Endothelial cell of umbilical vein (primary cell): ENCODE data around the gene PROZ. TPM values are rescaled to one million over a fixed set of nuclear protein-coding genes. Genes with fewer than 3 reads are reported as not detected.

Source experiments
- BruUV-seq: library from RNA; stranded (reverse); fragments of 400-500 nt; replicated peaks from 2 replicates; lab custom pipeline; 2021; lab: Mats Ljungman, UMichigan
- CTCF ChIA-PET: fragments of 300-600, 350-600 bp; sonication (Branson Sonifier 250); formaldehyde crosslinking; loops from one replicate; lab custom pipeline; 2021; ENCODE audit warnings: antibody characterized with exemption, inconsistent platforms; lab: Charles Lee
- POLR2A ChIA-PET: fragments of 300-600, 350-600 bp; sonication (Branson Sonifier 250); formaldehyde crosslinking; loops from one replicate; lab custom pipeline; 2021; ENCODE audit warnings: antibody characterized with exemption, inconsistent platforms; lab: Charles Lee
- DNase-seq: peaks from one replicate; pipeline ENCODE4 v3.0.0-alpha.2; 2011; ENCODE audit warnings: low read depth, low spot score
- FAIRE-seq: peaks from 2 replicates; lab custom pipeline; 2011; peaks lifted over from hg19 to GRCh38; lab: Jason Lieb, UNC
- H2AFZ ChIP-seq: 2 replicates; pipeline ENCODE4 v1.6.0; 2012; ENCODE audit warnings: low read depth, low read length, control low read depth, inconsistent platforms
- H3K27ac ChIP-seq: 2 replicates; pipeline ENCODE4 v1.5.1; 2011; ENCODE audit warnings: low read depth, mild to moderate bottlenecking, control low read depth, low read length, moderate library complexity; ENCODE audit not compliant: insufficient read depth
- H3K27me3 ChIP-seq, 2 experiments: 2 replicates each; pipeline versions ENCODE4 v1.6.0 to v1.6.1; 2011; ENCODE audit warnings: low read length in 2 of 2, mixed read lengths in 1 of 2; ENCODE audit not compliant: control insufficient read depth in 2 of 2, insufficient read depth in 2 of 2
- H3K36me3 ChIP-seq, 2 experiments: 2 replicates in 1 of 2; 3 replicates in 1 of 2; pipeline ENCODE4 v1.5.1; 2011; ENCODE audit warnings: low read length in 2 of 2, mild to moderate bottlenecking in 1 of 2, moderate library complexity in 1 of 2; ENCODE audit not compliant: control insufficient read depth in 2 of 2, insufficient read depth in 2 of 2; ENCODE audit errors: extremely low read depth in 1 of 2
- H3K4me1 ChIP-seq: 3 replicates; pipeline ENCODE4 v1.5.1; 2011; ENCODE audit warnings: mild to moderate bottlenecking, low read length; ENCODE audit not compliant: control insufficient read depth, insufficient read depth; ENCODE audit errors: extremely low read depth
- H3K4me2 ChIP-seq: 2 replicates; pipeline ENCODE4 v1.6.1; 2011; ENCODE audit warnings: low read length, control low read depth, mixed read lengths; ENCODE audit not compliant: insufficient read depth
- H3K4me3 ChIP-seq, 3 experiments: fragments of 200-600 bp in 1 of 3; sonication (generic), shearing (Covaris generic) in 1 of 3; replicated peaks in 1 of 3; 2 replicates each; pipeline ENCODE4 v1.5.1; 2011 to 2016; ENCODE audit warnings: control low read depth in 3 of 3, low read length in 3 of 3, mild to moderate bottlenecking in 2 of 3, inconsistent platforms in 1 of 3, low read depth in 1 of 3, moderate library complexity in 1 of 3; ENCODE audit not compliant: insufficient read depth in 1 of 3
- H3K79me2 ChIP-seq: 2 replicates; pipeline ENCODE4 v1.6.0; 2012; ENCODE audit warnings: low read length, inconsistent platforms; ENCODE audit not compliant: control insufficient read depth, insufficient read depth
- H3K9ac ChIP-seq: replicated peaks from 2 replicates; pipeline ENCODE3; 2011; ENCODE audit warnings: low read length, control low read depth; ENCODE audit not compliant: insufficient read depth; ENCODE audit errors: extremely low read depth
- H3K9me1 ChIP-seq: replicated peaks from 3 replicates; pipeline ENCODE4 v1.6.0; 2011; ENCODE audit warnings: mild to moderate bottlenecking, low read length; ENCODE audit not compliant: control insufficient read depth, insufficient read depth; ENCODE audit errors: extremely low read depth
- H3K9me3 ChIP-seq: replicated peaks from 2 replicates; pipeline ENCODE4 v1.5.1; 2012; ENCODE audit warnings: low read length, inconsistent platforms; ENCODE audit not compliant: control insufficient read depth, insufficient read depth
- H4K20me1 ChIP-seq: replicated peaks from 2 replicates; pipeline ENCODE3; 2011; ENCODE audit warnings: mild to moderate bottlenecking, low read length; ENCODE audit not compliant: control insufficient read depth, insufficient read depth; ENCODE audit errors: extremely low read depth
- CTCF ChIP-seq, 2 donors: IDR thresholded peaks; 1 replicate in 1 of 2; 2 replicates in 1 of 2; pipeline ENCODE4 v1.5.1; 2011; ENCODE audit warnings: low read length in 2 of 2, mild to moderate bottlenecking in 2 of 2, moderate library complexity in 2 of 2, control low read depth in 1 of 2, inconsistent platforms in 1 of 2, low read depth in 1 of 2; ENCODE audit not compliant: insufficient read depth in 1 of 2; ENCODE audit errors: extremely low read depth in 1 of 2
- EZH2 ChIP-seq: IDR thresholded peaks from 2 replicates; pipeline ENCODE4 v1.6.1; 2012; ENCODE audit warnings: borderline replicate concordance, low read depth, mild to moderate bottlenecking, moderate library complexity, low read length, inconsistent platforms; ENCODE audit not compliant: severe bottlenecking
- FOS ChIP-seq: IDR thresholded peaks from 2 replicates; pipeline ENCODE4 v1.6.1; 2011; ENCODE audit warnings: mild to moderate bottlenecking, low read length, moderate library complexity, borderline replicate concordance; ENCODE audit not compliant: insufficient read depth
- GATA2 ChIP-seq: IDR thresholded peaks from 2 replicates; pipeline ENCODE4 v1.7.0; 2011; ENCODE audit warnings: low read depth, mild to moderate bottlenecking, moderate library complexity, mixed read lengths, low read length; ENCODE audit not compliant: insufficient read length, insufficient read depth
- JUN ChIP-seq: IDR thresholded peaks from 2 replicates; pipeline ENCODE4 v1.6.1; 2011; ENCODE audit warnings: borderline replicate concordance, low read depth; ENCODE audit not compliant: insufficient read length, insufficient read depth
- MYC ChIP-seq: IDR thresholded peaks from one replicate; pipeline ENCODE4 v1.6.1; 2011; ENCODE audit warnings: mild to moderate bottlenecking, low read depth, low read length
- POLR2A ChIP-seq: IDR thresholded peaks from 2 replicates; pipeline ENCODE4 v1.6.1; 2012; ENCODE audit warnings: low read depth, mild to moderate bottlenecking, control low read depth, low read length
- POLR2AphosphoS5 ChIP-seq: IDR thresholded peaks from 2 replicates; pipeline ENCODE4 v1.6.1; 2012; ENCODE audit warnings: low read depth, mild to moderate bottlenecking, control low read depth, low read length, moderate library complexity; ENCODE audit not compliant: insufficient read depth
- dilution Hi-C: fragments of 300-500 bp; cut with MboI; formaldehyde crosslinking; loops from one replicate; pipeline ENCODE4 v1.15.0; 2019; ENCODE audit warnings: low sequenced_read_pairs; ENCODE audit not compliant: extremely low pct_ligation_motif_present
- intact Hi-C: fragments of 100-400 bp; cut with micrococcal nuclease; formaldehyde crosslinking; loops from one replicate; pipeline ENCODE4 v1.10.0; 2022
- polyA plus RNA-seq, 4 experiments: library from polyadenylated mRNA; depleted of rRNA in 3 of 4; stranded (reverse) in 3 of 4; unstranded in 1 of 4; fragments of >200 nt; gene quantifications; 2 replicates each; pipeline versions ENCODE4 v1.2.1 to v1.2.3, GENCODE V29; 2011 to 2012; ENCODE audit warnings: missing spikeins in 1 of 4
- total RNA-seq: library from RNA; stranded (reverse); gene quantifications from 2 replicates; pipeline ENCODE4 v1.2.3, GENCODE V29; 2021
- TF ChIP-seq, protein P1 (sequence below): IDR thresholded peaks from 2 replicates; pipeline ENCODE4 v1.6.1; 2011; ENCODE audit not compliant: insufficient read depth, insufficient read length

The PROZ gene
- total and polyA plus RNA-seq, 2 donors (not counting 3 experiments of a cell fraction or from before 2014, with no cell fraction given) = not detected

GRCh38 chr13:113166681-113167080 is 8.2 kb downstream of the PROZ start:
- intact Hi-C loops (no loop called here), dilution Hi-C loops (no loop called here)
- CTCF ChIA-PET = no interaction called here
- TF ChIP-seq GATA2 (no peak), POLR2A (no peak)
- no peaks in the 10 kb centered on the region for H3K9me1 ChIP-seq
- peaks cover 24% of the 10 kb centered on the region for H3K4me1 ChIP-seq
- H4K20me1 ChIP-seq = no peaks in the 10 kb centered on the region
- no peak overlapping the region for H3K27ac ChIP-seq
- no peaks in the 10 kb centered on the region for H3K36me3 ChIP-seq
- no peak overlapping the region for H3K9ac ChIP-seq
- BruUV-seq = no TSS peak
- no peaks in the 10 kb centered on the region for H3K9me3 ChIP-seq
- no peak for FAIRE-seq
- POLR2A ChIA-PET = no interaction called here
- no peak overlapping the region for H2AFZ ChIP-seq
- H3K79me2 ChIP-seq = no peaks in the 10 kb centered on the region
- peaks cover 0 to 2% of the 10 kb centered on the region in 2 experiments for H3K27me3 ChIP-seq
- H3K4me3 ChIP-seq = no peak overlapping the region
- no peak overlapping the region for H3K4me2 ChIP-seq
- no peak for DNase-seq

- Histone ChIP-seq H4K20me1 (no peaks in the 10 kb centered on the region), H3K9me1 (no peaks in the 10 kb centered on the region), H2AFZ (no peak overlapping the region), H3K27me3 (peaks cover 0 to 2% of the 10 kb centered on the region in 2 experiments), H3K36me3 (no peaks in the 10 kb centered on the region), H3K79me2 (no peaks in the 10 kb centered on the region), H3K4me2 (no peak overlapping the region), H3K9me3 (no peaks in the 10 kb centered on the region), H3K9ac (no peak overlapping the region), H3K4me3 (no peak overlapping the region), H3K27ac (no peak overlapping the region), H3K4me1 (peaks cover 24% of the 10 kb centered on the region)
- dilution Hi-C loops = no loop called here
- intact Hi-C loops = no loop called here
- CTCF ChIA-PET = no interaction called here
- TF ChIP-seq MYC (no peak), CTCF (IDR thresholded peaks at IDR 0.05; ENCODE audit: extremely low read depth in 1 of 2, insufficient read depth in 1 of 2, low read depth in 1 of 2, low read length in 2 of 2) (no peak), FOS (no peak), JUN (no peak), GATA2 (no peak), POLR2AphosphoS5 (no peak), POLR2A (no peak), EZH2 (no peak)
- TF ChIP-seq, protein P1, sequence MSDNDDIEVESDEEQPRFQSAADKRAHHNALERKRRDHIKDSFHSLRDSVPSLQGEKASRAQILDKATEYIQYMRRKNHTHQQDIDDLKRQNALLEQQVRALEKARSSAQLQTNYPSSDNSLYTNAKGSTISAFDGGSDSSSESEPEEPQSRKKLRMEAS = no peak
- BruUV-seq = no TSS peak
- DNase-seq = no peak
- POLR2A ChIA-PET = no interaction called here
- no peak for FAIRE-seq
Observed at GRCh38 chr13:113167155-113167554, 8.7 kb downstream of the PROZ start.
